Ishikawa (cell line): ENCODE data around the gene OR2F1.

Source experiments
- EGR1 ChIP-seq: IDR thresholded peaks from 2 replicates; pipeline ENCODE4 v1.6.1; 2012
- EP300 ChIP-seq: IDR thresholded peaks from 2 replicates; pipeline ENCODE4 v1.6.1; 2012; ENCODE audit warnings: borderline replicate concordance
- FOXM1 ChIP-seq: IDR thresholded peaks from 2 replicates; pipeline ENCODE4 v1.6.1; 2012; ENCODE audit warnings: low read depth, borderline replicate concordance
- MAX ChIP-seq: IDR thresholded peaks from 2 replicates; pipeline ENCODE4 v1.6.1; 2012
- RAD21 ChIP-seq: IDR thresholded peaks from 2 replicates; pipeline ENCODE4 v1.6.1; 2012; ENCODE audit warnings: low read depth
- REST ChIP-seq: IDR thresholded peaks from 2 replicates; pipeline ENCODE4 v1.6.1; 2012; ENCODE audit warnings: low read depth, mild to moderate bottlenecking
- TAF1 ChIP-seq: IDR thresholded peaks from 2 replicates; pipeline ENCODE4 v1.6.1; 2012; ENCODE audit warnings: low read depth, mild to moderate bottlenecking
- TCF12 ChIP-seq: IDR thresholded peaks from 2 replicates; pipeline ENCODE4 v1.6.1; 2012; ENCODE audit warnings: low read depth
- USF1 ChIP-seq: IDR thresholded peaks from 2 replicates; pipeline ENCODE4 v1.6.1; 2012
- YY1 ChIP-seq: IDR thresholded peaks from 2 replicates; pipeline ENCODE4 v1.6.1; 2012; ENCODE audit warnings: low read depth

GRCh38 chr7:143913945-143914615 lies 40.6 kb upstream of the OR2F1 start:
- TF ChIP-seq EP300 (no peak), TCF12 (no peak), MAX (no peak), FOXM1 (no peak), USF1 (no peak), RAD21 (no peak), YY1 (no peak), REST (no peak), TAF1 (no peak), EGR1 (no peak)
